ENCODE measurements around the gene ZSCAN32.

The ZSCAN32 gene

GRCh38 chr16:3383045-3383448, 17.8 kb downstream of the ZSCAN32 start:
- H3K4me3 ChIP-seq (replicated peaks; ENCODE audit: low read depth, low read length) = no peak overlapping the region
- TF ChIP-seq CTCF (IDR thresholded peaks at IDR 0.05; ENCODE audit: low read depth, low read length, missing control alignments) = no peak
- DNase-seq (ENCODE audit: extremely low read depth, low read depth) = no peak

DNA sequence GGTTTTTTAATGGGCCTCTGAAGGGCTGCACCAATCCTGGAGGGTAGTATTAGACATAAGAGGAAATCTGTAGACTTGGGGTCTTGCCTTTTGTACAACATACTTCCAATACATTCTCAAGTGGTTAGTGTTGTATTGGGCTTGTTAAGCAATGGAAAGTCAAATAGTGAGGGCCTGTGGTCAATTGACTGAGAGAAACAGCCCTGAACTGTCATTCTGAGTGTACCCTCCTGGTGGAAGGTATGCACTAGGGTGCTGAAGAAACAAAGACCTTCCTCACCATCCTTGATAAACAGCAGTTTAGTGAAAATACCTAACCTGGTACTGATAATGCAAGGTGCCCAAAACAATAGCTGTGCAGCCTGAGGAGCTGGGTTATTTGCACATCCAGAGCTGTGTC, 22.9 kb downstream of the ZSCAN32 start:
- DNase-seq (ENCODE audit: extremely low read depth, low read depth) = no peak
- H3K4me3 ChIP-seq (replicated peaks; ENCODE audit: low read depth, low read length) = no peak overlapping the region
- no peak for TF ChIP-seq CTCF (IDR thresholded peaks at IDR 0.05; ENCODE audit: low read depth, low read length, missing control alignments)

GRCh38 chr16:3375680-3376079, 25.1 kb downstream of the ZSCAN32 start:
- H3K4me3 ChIP-seq (replicated peaks; ENCODE audit: low read depth, low read length) = no peak overlapping the region
- TF ChIP-seq CTCF (IDR thresholded peaks at IDR 0.05; ENCODE audit: low read depth, low read length, missing control alignments) = no peak
- no peak for DNase-seq (ENCODE audit: extremely low read depth, low read depth)

GRCh38 chr16:3369073-3369472, 31.7 kb downstream of the ZSCAN32 start:
- TF ChIP-seq CTCF (IDR thresholded peaks at IDR 0.05; ENCODE audit: low read depth, low read length, missing control alignments) = no peak
- DNase-seq (ENCODE audit: extremely low read depth, low read depth) = no peak
- H3K4me3 ChIP-seq (replicated peaks; ENCODE audit: low read depth, low read length) = no peak overlapping the region

DNA sequence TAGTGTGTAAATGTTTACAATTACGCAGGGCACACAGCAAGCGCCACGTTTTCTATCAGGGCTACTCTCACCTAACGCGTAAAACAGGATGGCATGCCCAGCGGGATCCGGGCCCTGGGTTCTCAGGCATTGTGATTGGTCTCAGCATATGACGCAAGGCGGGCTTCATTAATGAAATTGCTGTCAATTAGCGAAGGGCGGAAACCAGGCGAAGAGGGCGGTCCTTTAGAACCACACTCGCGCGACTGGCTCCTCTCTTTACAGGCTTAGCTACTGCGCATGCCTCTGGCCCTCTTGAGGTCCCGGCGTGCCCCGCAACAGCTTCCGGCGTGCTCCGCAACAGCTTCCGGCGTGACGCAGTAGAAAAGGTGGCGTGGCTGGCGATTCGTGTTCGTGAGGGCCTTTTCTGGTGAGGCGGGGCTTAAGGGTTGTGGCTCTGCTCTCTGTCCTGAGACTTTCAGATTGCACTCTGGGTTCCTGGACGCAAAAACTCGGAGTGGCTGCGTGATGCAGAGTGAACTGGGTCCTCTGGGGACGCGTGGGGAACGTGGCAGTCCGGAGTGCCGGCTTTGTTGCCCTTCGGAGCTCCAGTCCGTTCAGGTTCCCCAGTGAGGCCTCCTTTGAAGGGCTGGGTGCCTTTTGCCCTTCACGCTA, 35.9 kb downstream of the ZSCAN32 start:
- DNase-seq (ENCODE audit: extremely low read depth, low read depth) = peak; percentile 60

GRCh38 chr16:3363793-3364192, 37.0 kb downstream of the ZSCAN32 start:
- TF ChIP-seq CTCF (IDR thresholded peaks at IDR 0.05; ENCODE audit: low read depth, low read length, missing control alignments) = no peak
- DNase-seq (ENCODE audit: extremely low read depth, low read depth) = no peak

More for the DNA sequence above, 35.9 kb downstream of the ZSCAN32 start:
- peak overlapping the region; percentile 51 for H3K4me3 ChIP-seq (replicated peaks; ENCODE audit: low read depth, low read length)
- no peak for TF ChIP-seq CTCF (IDR thresholded peaks at IDR 0.05; ENCODE audit: low read depth, low read length, missing control alignments)

DNA sequence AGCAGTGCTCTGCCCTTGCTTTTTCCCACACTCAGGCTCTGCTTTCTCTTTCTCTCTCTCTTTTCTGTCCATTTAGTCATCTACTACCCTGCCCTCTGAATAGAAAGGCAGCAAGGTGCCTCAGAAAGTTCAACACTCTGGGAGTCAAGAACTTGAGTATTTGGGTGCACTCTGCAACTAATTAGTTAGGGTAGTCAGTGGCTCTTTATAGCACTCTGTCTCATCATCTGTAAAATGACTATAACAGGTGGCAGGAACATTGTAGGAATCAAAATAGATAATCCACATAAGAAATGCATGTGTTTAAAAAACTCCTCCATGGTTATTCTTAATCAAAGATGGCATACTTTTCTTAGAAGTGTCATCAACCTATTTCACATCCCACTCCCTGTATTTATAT, 37.9 kb downstream of the ZSCAN32 start:
- DNase-seq (ENCODE audit: extremely low read depth, low read depth) = no peak
- no peak for TF ChIP-seq CTCF (IDR thresholded peaks at IDR 0.05; ENCODE audit: low read depth, low read length, missing control alignments)
- no peak overlapping the region for H3K4me3 ChIP-seq (replicated peaks; ENCODE audit: low read depth, low read length)

More at GRCh38 chr16:3363793-3364192, 37.0 kb downstream of the ZSCAN32 start:
- H3K4me3 ChIP-seq (replicated peaks; ENCODE audit: low read depth, low read length) = no peak overlapping the region

Measured in HFF-Myc (cell line).